ENCODE measurements around the gene UBE2E1.

The UBE2E1 gene

DNA sequence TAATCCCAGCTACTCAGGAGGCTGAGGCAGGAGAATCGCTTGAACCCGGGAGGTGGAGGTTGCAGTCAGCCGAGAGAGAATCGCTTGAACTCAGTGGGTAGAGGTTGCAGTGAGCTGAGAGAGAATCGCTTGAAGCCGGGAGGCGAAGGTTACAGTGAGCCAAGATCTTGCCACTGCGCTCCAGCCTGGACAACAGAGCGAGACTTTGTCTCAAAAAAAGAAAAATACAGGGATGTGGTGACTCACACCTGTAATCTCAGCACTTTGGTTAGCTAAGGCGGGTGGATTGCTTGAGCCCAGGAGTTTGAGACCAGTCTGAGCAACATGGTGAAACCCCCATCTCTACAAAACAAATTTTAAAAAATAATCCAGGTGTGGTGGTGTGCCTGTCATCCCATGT is 26.8 kb downstream of the UBE2E1 start:
- H3K4me3 ChIP-seq (ENCODE audit: low read depth, low read length) = no peak overlapping the region
- TF ChIP-seq, protein P1, sequence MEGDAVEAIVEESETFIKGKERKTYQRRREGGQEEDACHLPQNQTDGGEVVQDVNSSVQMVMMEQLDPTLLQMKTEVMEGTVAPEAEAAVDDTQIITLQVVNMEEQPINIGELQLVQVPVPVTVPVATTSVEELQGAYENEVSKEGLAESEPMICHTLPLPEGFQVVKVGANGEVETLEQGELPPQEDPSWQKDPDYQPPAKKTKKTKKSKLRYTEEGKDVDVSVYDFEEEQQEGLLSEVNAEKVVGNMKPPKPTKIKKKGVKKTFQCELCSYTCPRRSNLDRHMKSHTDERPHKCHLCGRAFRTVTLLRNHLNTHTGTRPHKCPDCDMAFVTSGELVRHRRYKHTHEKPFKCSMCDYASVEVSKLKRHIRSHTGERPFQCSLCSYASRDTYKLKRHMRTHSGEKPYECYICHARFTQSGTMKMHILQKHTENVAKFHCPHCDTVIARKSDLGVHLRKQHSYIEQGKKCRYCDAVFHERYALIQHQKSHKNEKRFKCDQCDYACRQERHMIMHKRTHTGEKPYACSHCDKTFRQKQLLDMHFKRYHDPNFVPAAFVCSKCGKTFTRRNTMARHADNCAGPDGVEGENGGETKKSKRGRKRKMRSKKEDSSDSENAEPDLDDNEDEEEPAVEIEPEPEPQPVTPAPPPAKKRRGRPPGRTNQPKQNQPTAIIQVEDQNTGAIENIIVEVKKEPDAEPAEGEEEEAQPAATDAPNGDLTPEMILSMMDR (conservative IDR thresholded peaks at IDR 0.05; ENCODE audit: low read depth, low read length) = no peak
- DNase-seq (ENCODE audit: low read depth) = no peak

DNA sequence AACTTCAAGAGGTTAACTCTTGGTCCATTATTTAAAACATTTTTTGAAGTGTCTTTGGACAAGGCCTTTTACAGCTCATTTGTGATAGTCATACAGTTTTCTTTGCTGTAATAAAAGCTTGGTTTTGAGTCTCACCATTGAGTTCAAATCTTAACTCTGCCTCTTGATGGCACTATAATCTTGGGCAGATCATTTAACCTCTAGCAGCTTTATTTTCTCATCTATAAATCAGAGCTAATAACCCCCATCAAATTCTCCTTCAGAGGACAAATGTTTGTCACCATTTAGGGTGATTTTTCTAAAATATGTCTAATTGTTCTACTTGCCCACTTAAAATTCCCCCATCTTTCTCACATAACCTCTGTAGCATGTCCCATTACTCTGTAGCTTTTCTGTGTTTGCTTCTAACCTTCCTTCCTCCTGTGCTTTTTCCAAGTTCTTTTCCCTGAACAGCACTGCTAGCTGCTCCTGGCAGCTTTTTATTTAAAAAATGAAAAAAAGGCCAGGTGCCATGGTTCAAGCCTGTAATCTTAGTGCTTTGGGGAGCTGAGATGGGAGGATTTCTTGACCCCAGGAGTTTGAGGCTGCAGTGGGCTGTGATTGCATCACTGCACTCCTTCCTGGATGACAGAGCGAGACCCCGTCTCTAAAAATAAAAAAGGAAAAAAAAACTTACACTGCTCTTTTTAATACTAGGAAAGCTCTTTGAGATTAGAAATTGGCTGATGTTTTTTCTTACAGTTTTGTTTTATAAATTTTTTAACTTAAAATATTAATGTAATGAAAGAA is 28.5 kb downstream of the UBE2E1 start:
- TF ChIP-seq, protein P1 (conservative IDR thresholded peaks at IDR 0.05; ENCODE audit: low read depth, low read length) = peak; percentile 44
- H3K4me3 ChIP-seq (ENCODE audit: low read depth, low read length) = no peak overlapping the region
- peak; percentile 45 for DNase-seq (ENCODE audit: low read depth)

DNA sequence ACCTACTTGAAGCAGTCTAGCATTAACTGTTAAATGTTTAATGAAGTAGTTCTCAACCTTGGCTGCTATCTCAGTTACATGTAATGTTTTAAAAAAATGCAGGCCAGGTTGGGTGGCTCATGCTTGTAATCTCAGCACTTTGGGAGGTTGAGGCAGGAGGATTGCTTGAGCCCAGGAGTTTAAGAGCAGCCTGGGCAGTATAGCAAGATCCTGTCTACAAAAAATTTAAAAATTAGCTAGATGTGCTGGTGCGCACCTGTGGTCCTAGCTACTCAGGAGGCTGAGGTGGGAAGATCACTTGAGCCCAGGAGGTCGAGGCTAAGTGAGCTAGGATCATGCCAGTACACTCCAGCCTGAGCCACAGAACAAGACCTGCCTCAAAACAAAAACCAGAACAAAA is 29.3 kb downstream of the UBE2E1 start:
- H3K4me3 ChIP-seq (ENCODE audit: low read depth, low read length) = no peak overlapping the region
- DNase-seq (ENCODE audit: low read depth) = no peak
- TF ChIP-seq, protein P1 (conservative IDR thresholded peaks at IDR 0.05; ENCODE audit: low read depth, low read length) = no peak

DNA sequence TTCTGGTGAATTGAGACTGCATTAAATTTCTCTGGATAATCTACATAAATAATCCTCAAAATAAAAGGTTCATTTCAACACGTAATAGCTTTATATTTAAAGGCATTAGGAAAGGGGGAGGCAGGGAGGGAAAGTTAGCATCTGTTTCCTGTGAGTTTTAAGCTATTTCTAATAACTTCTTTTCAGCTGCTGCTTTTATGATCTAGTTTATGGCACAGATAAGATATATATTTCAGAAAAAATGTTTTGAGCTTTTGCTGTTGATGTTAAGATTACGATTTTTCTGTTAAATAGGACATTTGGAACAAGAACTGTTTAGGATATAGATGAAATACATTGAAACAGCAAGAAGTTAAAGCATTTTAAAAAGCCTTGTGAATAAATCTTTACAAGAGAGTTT is 30.0 kb downstream of the UBE2E1 start:
- H3K4me3 ChIP-seq (ENCODE audit: low read depth, low read length) = no peak overlapping the region
- TF ChIP-seq, protein P1 (conservative IDR thresholded peaks at IDR 0.05; ENCODE audit: low read depth, low read length) = no peak
- no peak for DNase-seq (ENCODE audit: low read depth)

DNA sequence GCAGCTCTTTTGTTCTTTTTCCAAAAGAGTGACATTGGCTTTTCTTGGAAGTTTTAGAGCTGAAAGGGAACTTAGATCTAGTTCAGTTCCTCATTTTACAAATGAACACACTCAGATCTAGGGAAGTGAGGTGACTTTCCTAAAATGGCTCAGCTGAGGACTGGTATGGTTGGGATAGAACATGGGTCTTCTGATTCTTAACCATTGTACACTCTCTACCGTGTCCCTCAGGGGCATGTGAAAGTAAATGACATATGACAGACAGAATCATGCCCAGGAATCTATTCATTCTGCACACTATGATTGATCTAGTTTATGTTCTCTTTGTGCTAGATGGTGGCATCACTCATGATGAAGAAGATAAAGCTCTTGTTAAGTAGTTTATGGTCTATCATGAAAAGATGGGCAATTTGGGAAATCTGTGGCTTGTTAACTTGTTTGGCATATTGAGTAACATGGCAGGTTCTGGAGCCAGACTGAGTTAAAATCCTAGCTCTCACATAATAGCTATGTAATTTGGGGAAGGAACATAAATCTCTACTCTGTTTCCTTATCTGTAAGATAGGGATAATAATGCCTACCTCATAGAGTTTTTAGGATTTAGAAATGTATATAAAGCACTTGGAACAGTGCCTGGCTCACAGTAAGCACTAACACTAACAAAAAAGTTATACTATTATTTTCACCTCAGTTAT is 30.9 kb downstream of the UBE2E1 start:
- H3K4me3 ChIP-seq (ENCODE audit: low read depth, low read length) = no peak overlapping the region
- no peak for DNase-seq (ENCODE audit: low read depth)
- TF ChIP-seq, protein P1 (conservative IDR thresholded peaks at IDR 0.05; ENCODE audit: low read depth, low read length) = no peak

DNA sequence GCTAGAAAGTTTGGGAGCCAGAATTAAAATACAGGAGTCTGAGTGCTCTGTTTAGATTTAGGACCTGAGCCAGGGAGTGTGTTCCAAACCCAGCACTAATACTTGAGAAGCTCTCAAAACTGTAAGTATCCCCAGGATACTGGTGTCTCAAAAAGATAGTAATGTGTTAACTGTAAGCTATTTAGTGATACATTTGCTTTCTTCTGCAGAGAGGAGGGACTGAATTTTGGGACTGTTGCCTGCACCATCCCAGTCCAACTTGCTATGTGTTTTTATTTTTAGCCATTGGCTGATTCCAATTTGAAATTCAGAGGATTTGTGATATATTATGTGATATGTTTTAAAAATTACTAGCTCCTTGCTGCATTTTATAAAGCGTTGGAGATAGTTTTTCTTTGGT is 31.5 kb downstream of the UBE2E1 start:
- TF ChIP-seq, protein P1 (conservative IDR thresholded peaks at IDR 0.05; ENCODE audit: low read depth, low read length) = no peak
- no peak overlapping the region for H3K4me3 ChIP-seq (ENCODE audit: low read depth, low read length)
- DNase-seq (ENCODE audit: low read depth) = no peak

All from choroid plexus epithelial cell (primary cell).